MM.1S (cell line): ENCODE data around the gene ADK.

ENCODE experiments used
- DNase-seq: peaks from one replicate; pipeline ENCODE4 v3.0.0-alpha.2; 2015
- H2AFZ ChIP-seq: fragments of 300-600 bp; sonication (generic); 2 replicates; pipeline ENCODE4 v1.6.0; 2016; ENCODE audit warnings: antibody characterized with exemption, low read length
- H3F3A ChIP-seq: fragments of 300-600 bp; sonication (generic); 2 replicates; pipeline ENCODE4 v1.6.1; 2016; ENCODE audit warnings: mild to moderate bottlenecking, antibody characterized with exemption, low read length, moderate library complexity, mixed read lengths; ENCODE audit not compliant: insufficient read depth
- H3K27ac ChIP-seq: fragments of 300-600 bp; sonication (generic); 2 replicates; pipeline ENCODE4 v1.5.1; 2016; ENCODE audit warnings: mild to moderate bottlenecking, low read length
- H3K27me3 ChIP-seq: fragments of 300-600 bp; sonication (generic); replicated peaks from 2 replicates; pipeline ENCODE4 v1.6.0; 2016; ENCODE audit warnings: low read length; ENCODE audit not compliant: insufficient read depth
- H3K36me3 ChIP-seq: fragments of 300-600 bp; sonication (generic); replicated peaks from 2 replicates; pipeline ENCODE4 v1.6.1; 2016; ENCODE audit warnings: mild to moderate bottlenecking, low read length, mixed read lengths; ENCODE audit not compliant: insufficient read depth
- H3K4me1 ChIP-seq: fragments of 300-600 bp; sonication (generic); 2 replicates; pipeline ENCODE4 v1.6.1; 2016; ENCODE audit warnings: low read length, mixed read lengths
- H3K4me2 ChIP-seq: fragments of 300-600 bp; sonication (generic); 2 replicates; pipeline ENCODE4 v1.6.0; 2016; ENCODE audit warnings: low read depth, low read length
- H3K4me3 ChIP-seq: fragments of 300-600 bp; sonication (generic); 2 replicates; pipeline ENCODE4 v1.5.1; 2016; ENCODE audit warnings: low read length, mixed read lengths
- H3K79me2 ChIP-seq: fragments of 300-600 bp; sonication (generic); 2 replicates; pipeline ENCODE4 v1.6.1; 2016; ENCODE audit warnings: mixed run types, low read length, mixed read lengths
- H3K9ac ChIP-seq: fragments of 300-600 bp; sonication (generic); 2 replicates; pipeline ENCODE4 v1.6.1; 2016; ENCODE audit warnings: low read length, mixed read lengths
- H3K9me2 ChIP-seq: fragments of 300-600 bp; sonication (generic); replicated peaks from 2 replicates; pipeline ENCODE4 v1.6.1; 2016; ENCODE audit warnings: mild to moderate bottlenecking, low read length, mixed read lengths; ENCODE audit not compliant: insufficient read depth
- H3K9me3 ChIP-seq: fragments of 300-600 bp; sonication (generic); replicated peaks from 2 replicates; pipeline ENCODE4 v1.6.1; 2016; ENCODE audit warnings: mild to moderate bottlenecking, low read length, mixed read lengths; ENCODE audit not compliant: insufficient read depth
- H4K20me1 ChIP-seq: fragments of 300-600 bp; sonication (generic); 2 replicates; pipeline ENCODE4 v1.6.1; 2016; ENCODE audit warnings: mild to moderate bottlenecking, low read length, moderate library complexity, mixed read lengths; ENCODE audit not compliant: insufficient read depth
- CTCF ChIP-seq: fragments of 300-600 bp; sonication (generic); IDR thresholded peaks from 2 replicates; pipeline ENCODE4 v1.5.1; 2016; ENCODE audit warnings: antibody characterized with exemption, low read length, mixed read lengths
- EZH2 ChIP-seq: fragments of 300-600 bp; sonication (generic); optimal IDR thresholded peaks from 2 replicates; pipeline ENCODE3; 2017; ENCODE audit warnings: low read depth, mild to moderate bottlenecking, antibody characterized with exemption, low read length, mixed read lengths
- EZH2phosphoT487 ChIP-seq: fragments of 300-600 bp; sonication (generic); IDR thresholded peaks from 2 replicates; pipeline ENCODE4 v1.6.1; 2018; ENCODE audit warnings: antibody characterized with exemption, low read length

The ADK gene

DNA sequence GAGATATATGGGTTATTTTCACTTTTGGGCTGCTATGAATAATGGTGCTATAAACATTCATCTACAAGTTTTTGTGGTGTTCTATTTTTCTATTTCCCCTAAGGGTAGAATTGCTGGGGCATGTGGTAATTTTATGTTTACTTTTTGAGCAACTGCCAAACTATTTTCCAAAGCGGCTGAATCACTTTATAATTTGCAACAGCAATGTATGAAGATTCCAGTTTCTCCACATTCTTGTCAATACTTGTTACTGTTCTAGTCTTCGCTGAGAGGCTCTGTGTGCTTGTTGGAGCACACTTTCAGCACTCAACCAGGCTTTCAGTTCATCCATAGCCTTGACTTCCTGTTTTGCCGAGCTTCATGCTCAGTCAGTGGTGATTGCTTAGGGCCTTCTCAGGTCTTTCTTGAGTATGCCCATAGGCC, 39.0 kb downstream of the ADK start:
- peak overlapping the region; percentile 17; the same call in 1 of the 2 replicates for H3K4me3 ChIP-seq
- H3K36me3 ChIP-seq: no peaks in the 10 kb centered on the region
- no peaks in the 10 kb centered on the region for H3K9me3 ChIP-seq
- H3F3A ChIP-seq: peaks cover 3% of the 10 kb centered on the region; the same call in 1 of the 2 replicates
- peak overlapping the region; percentile 46 for H3K4me2 ChIP-seq
- H2AFZ ChIP-seq: peak overlapping the region; percentile 15
- H3K9me2 ChIP-seq: no peaks in the 10 kb centered on the region
- peaks cover 18% of the 10 kb centered on the region for H3K4me1 ChIP-seq
- H4K20me1 ChIP-seq: no peaks in the 10 kb centered on the region; the same call in 1 of the 2 replicates
- peak overlapping the region; percentile 5; the same call in 1 of the 2 replicates for H3K9ac ChIP-seq
- H3K27ac ChIP-seq: peak overlapping the region; percentile 31; the same call in 1 of the 2 replicates
- H3K27me3 ChIP-seq: no peaks in the 10 kb centered on the region
- DNase-seq: peak; percentile 58
- no peak for TF ChIP-seq EZH2
- no peak for TF ChIP-seq EZH2phosphoT487
- TF ChIP-seq CTCF: no peak
- H3K79me2 ChIP-seq: peaks cover 93% of the 10 kb centered on the region

DNA sequence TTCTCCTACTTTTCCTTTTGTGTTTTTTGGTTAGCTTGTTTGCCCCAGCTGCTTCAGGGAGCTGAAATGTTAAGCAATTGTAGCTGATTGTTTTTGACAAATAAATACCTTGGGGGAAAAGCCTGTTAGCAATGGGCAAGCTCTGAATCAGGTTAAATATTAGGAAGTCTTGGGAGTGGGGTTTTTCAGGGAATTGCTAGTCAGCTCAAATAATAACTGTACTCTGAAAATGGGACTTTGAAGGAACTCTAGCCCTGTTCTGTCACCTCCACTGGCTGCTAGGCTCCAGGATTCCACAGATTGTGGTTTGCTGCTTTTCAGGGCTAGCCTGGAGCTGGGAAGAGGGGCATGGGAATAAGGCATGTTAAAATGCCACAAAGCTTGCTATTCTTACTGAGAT, 39.5 kb downstream of the ADK start:
- peaks cover 18% of the 10 kb centered on the region for H3K4me1 ChIP-seq
- peak overlapping the region; percentile 17; the same call in 1 of the 2 replicates for H3K4me3 ChIP-seq
- H2AFZ ChIP-seq: peak overlapping the region; percentile 15
- H3K27me3 ChIP-seq: no peaks in the 10 kb centered on the region
- no peaks in the 10 kb centered on the region; the same call in 1 of the 2 replicates for H4K20me1 ChIP-seq
- peaks cover 94% of the 10 kb centered on the region for H3K79me2 ChIP-seq
- peaks cover 3% of the 10 kb centered on the region; the same call in 1 of the 2 replicates for H3F3A ChIP-seq
- no peaks in the 10 kb centered on the region for H3K9me3 ChIP-seq
- no peak for TF ChIP-seq EZH2
- TF ChIP-seq CTCF: no peak
- no peak for TF ChIP-seq EZH2phosphoT487
- DNase-seq: no peak
- no peaks in the 10 kb centered on the region for H3K36me3 ChIP-seq
- peak overlapping the region; percentile 5; the same call in 1 of the 2 replicates for H3K9ac ChIP-seq
- H3K9me2 ChIP-seq: no peaks in the 10 kb centered on the region
- peak overlapping the region; percentile 31; the same call in 1 of the 2 replicates for H3K27ac ChIP-seq
- H3K4me2 ChIP-seq: peak overlapping the region; percentile 46

- Histone ChIP-seq H3K9ac (no peak overlapping the region), H4K20me1 (no peaks in the 10 kb centered on the region; the same call in 1 of the 2 replicates), H3K4me1 (peaks cover 12% of the 10 kb centered on the region)
Measured at GRCh38 chr10:74194545-74194944, 43.5 kb downstream of the ADK start.

More at GRCh38 chr10:74194545-74194944, 43.5 kb downstream of the ADK start:
- Histone ChIP-seq H3K79me2 (peaks cover 75% of the 10 kb centered on the region), H3K27me3 (no peaks in the 10 kb centered on the region), H3F3A (peaks cover 3% of the 10 kb centered on the region; the same call in 1 of the 2 replicates), H3K4me3 (no peak overlapping the region), H3K27ac (no peak overlapping the region), H3K4me2 (no peak overlapping the region), H2AFZ (no peak overlapping the region), H3K36me3 (no peaks in the 10 kb centered on the region), H3K9me2 (no peaks in the 10 kb centered on the region), H3K9me3 (no peaks in the 10 kb centered on the region)
- TF ChIP-seq EZH2phosphoT487 (no peak), CTCF (no peak), EZH2 (no peak)
- DNase-seq: no peak
